Activated naive CD8-positive, alpha-beta T cell (primary cell): ENCODE results near the gene CHI3L1.

Source experiments
- H3K27ac Mint-ChIP-seq: one replicate; pipeline ENCODE4 v1.8.0; 2021; ENCODE audit warnings: mixed read lengths
- H3K27me3 Mint-ChIP-seq: one replicate; pipeline ENCODE4 v1.8.0; 2021; ENCODE audit warnings: mixed read lengths
- H3K36me3 Mint-ChIP-seq: one replicate; pipeline ENCODE4 v1.8.0; 2021; ENCODE audit warnings: mixed read lengths
- H3K4me1 Mint-ChIP-seq: one replicate; pipeline ENCODE4 v1.8.0; 2021; ENCODE audit warnings: low read depth, mixed read lengths
- H3K4me3 Mint-ChIP-seq: one replicate; pipeline ENCODE4 v1.8.0; 2021; ENCODE audit warnings: mild to moderate bottlenecking, mixed read lengths
- H3K9me3 Mint-ChIP-seq: one replicate; pipeline ENCODE4 v1.8.0; 2021; ENCODE audit warnings: low read depth, mixed read lengths

CHI3L1 gene

GRCh38 chr1:203146042-203146369 lies 40.5 kb downstream of the CHI3L1 start:
- Mint-ChIP-seq H3K9me3 (no peaks in the 10 kb centered on the region), H3K4me3 (no peak overlapping the region), H3K27ac (no peak overlapping the region), H3K4me1 (no peaks in the 10 kb centered on the region), H3K36me3 (peaks cover 2% of the 10 kb centered on the region), H3K27me3 (peaks cover 3% of the 10 kb centered on the region)

GRCh38 chr1:203145321-203146041 lies 41.0 kb downstream of the CHI3L1 start:
- Mint-ChIP-seq H3K4me1 (no peaks in the 10 kb centered on the region), H3K27ac (no peak overlapping the region), H3K4me3 (no peak overlapping the region), H3K36me3 (peaks cover 2% of the 10 kb centered on the region), H3K27me3 (peaks cover 3% of the 10 kb centered on the region), H3K9me3 (no peaks in the 10 kb centered on the region)

GRCh38 chr1:203144661-203145060 lies 41.8 kb downstream of the CHI3L1 start:
- H3K27ac Mint-ChIP-seq = no peak overlapping the region
- peaks cover 3% of the 10 kb centered on the region for H3K27me3 Mint-ChIP-seq
- peaks cover 2% of the 10 kb centered on the region for H3K36me3 Mint-ChIP-seq
- H3K4me3 Mint-ChIP-seq = no peak overlapping the region
- H3K9me3 Mint-ChIP-seq = no peaks in the 10 kb centered on the region
- no peaks in the 10 kb centered on the region for H3K4me1 Mint-ChIP-seq

- H3K4me3 Mint-ChIP-seq = no peak overlapping the region
- H3K9me3 Mint-ChIP-seq = no peaks in the 10 kb centered on the region
- peaks cover 2% of the 10 kb centered on the region for H3K36me3 Mint-ChIP-seq
These were observed 42.9 kb downstream of the CHI3L1 start for GRCh38 chr1:203143641-203144040.

GRCh38 chr1:203142684-203143408 lies 43.7 kb downstream of the CHI3L1 start:
- Mint-ChIP-seq H3K4me1 (no peaks in the 10 kb centered on the region), H3K36me3 (peaks cover 2% of the 10 kb centered on the region), H3K27me3 (peaks cover 3% of the 10 kb centered on the region), H3K9me3 (no peaks in the 10 kb centered on the region), H3K4me3 (no peak overlapping the region), H3K27ac (no peak overlapping the region)

More at GRCh38 chr1:203143641-203144040, 42.9 kb downstream of the CHI3L1 start:
- H3K27me3 Mint-ChIP-seq = peaks cover 3% of the 10 kb centered on the region
- no peak overlapping the region for H3K27ac Mint-ChIP-seq
- H3K4me1 Mint-ChIP-seq = no peaks in the 10 kb centered on the region

GRCh38 chr1:203142124-203142523 lies 44.4 kb downstream of the CHI3L1 start:
- H3K27ac Mint-ChIP-seq = no peak overlapping the region
- H3K27me3 Mint-ChIP-seq = peaks cover 3% of the 10 kb centered on the region

GRCh38 chr1:203140743-203141520 lies 45.6 kb downstream of the CHI3L1 start:
- no peak overlapping the region for H3K27ac Mint-ChIP-seq
- H3K27me3 Mint-ChIP-seq = peaks cover 3% of the 10 kb centered on the region
- no peaks in the 10 kb centered on the region for H3K9me3 Mint-ChIP-seq
- no peak overlapping the region for H3K4me3 Mint-ChIP-seq
- H3K36me3 Mint-ChIP-seq = peaks cover 2% of the 10 kb centered on the region
- no peaks in the 10 kb centered on the region for H3K4me1 Mint-ChIP-seq

More at GRCh38 chr1:203142124-203142523, 44.4 kb downstream of the CHI3L1 start:
- no peaks in the 10 kb centered on the region for H3K4me1 Mint-ChIP-seq
- H3K36me3 Mint-ChIP-seq = peaks cover 2% of the 10 kb centered on the region
- H3K4me3 Mint-ChIP-seq = no peak overlapping the region
- no peaks in the 10 kb centered on the region for H3K9me3 Mint-ChIP-seq

- peaks cover 3% of the 10 kb centered on the region for H3K27me3 Mint-ChIP-seq
- peaks cover 2% of the 10 kb centered on the region for H3K36me3 Mint-ChIP-seq
- H3K9me3 Mint-ChIP-seq = no peaks in the 10 kb centered on the region
- H3K27ac Mint-ChIP-seq = no peak overlapping the region
- no peaks in the 10 kb centered on the region for H3K4me1 Mint-ChIP-seq
- H3K4me3 Mint-ChIP-seq = no peak overlapping the region
These were observed 46.5 kb downstream of the CHI3L1 start for GRCh38 chr1:203139976-203140475.

GRCh38 chr1:203138066-203138465 lies 48.4 kb downstream of the CHI3L1 start:
- H3K27me3 Mint-ChIP-seq = peaks cover 3% of the 10 kb centered on the region
- no peaks in the 10 kb centered on the region for H3K9me3 Mint-ChIP-seq
- H3K27ac Mint-ChIP-seq = no peak overlapping the region
- no peaks in the 10 kb centered on the region for H3K36me3 Mint-ChIP-seq
- H3K4me1 Mint-ChIP-seq = no peaks in the 10 kb centered on the region
- H3K4me3 Mint-ChIP-seq = no peak overlapping the region

- Mint-ChIP-seq H3K27me3 (peaks cover 3% of the 10 kb centered on the region), H3K4me3 (no peak overlapping the region), H3K36me3 (no peaks in the 10 kb centered on the region), H3K9me3 (no peaks in the 10 kb centered on the region), H3K27ac (no peak overlapping the region), H3K4me1 (no peaks in the 10 kb centered on the region)
These were observed 49.2 kb downstream of the CHI3L1 start for GRCh38 chr1:203137324-203137723.

- no peak overlapping the region for H3K27ac Mint-ChIP-seq
- H3K4me1 Mint-ChIP-seq = no peaks in the 10 kb centered on the region
- no peaks in the 10 kb centered on the region for H3K27me3 Mint-ChIP-seq
- no peak overlapping the region for H3K4me3 Mint-ChIP-seq
- no peaks in the 10 kb centered on the region for H3K36me3 Mint-ChIP-seq
- no peaks in the 10 kb centered on the region for H3K9me3 Mint-ChIP-seq
These were observed 50.0 kb downstream of the CHI3L1 start for GRCh38 chr1:203136409-203137042.

- no peaks in the 10 kb centered on the region for H3K4me1 Mint-ChIP-seq
- H3K27ac Mint-ChIP-seq = no peak overlapping the region
- H3K27me3 Mint-ChIP-seq = no peaks in the 10 kb centered on the region
- H3K36me3 Mint-ChIP-seq = no peaks in the 10 kb centered on the region
- no peak overlapping the region for H3K4me3 Mint-ChIP-seq
- H3K9me3 Mint-ChIP-seq = no peaks in the 10 kb centered on the region
These were observed 50.7 kb downstream of the CHI3L1 start for GRCh38 chr1:203135636-203136305.

GRCh38 chr1:203133970-203134725 lies 52.4 kb downstream of the CHI3L1 start:
- no peak overlapping the region for H3K27ac Mint-ChIP-seq
- H3K9me3 Mint-ChIP-seq = no peaks in the 10 kb centered on the region
- no peak overlapping the region for H3K4me3 Mint-ChIP-seq
- no peaks in the 10 kb centered on the region for H3K4me1 Mint-ChIP-seq
- no peaks in the 10 kb centered on the region for H3K36me3 Mint-ChIP-seq
- H3K27me3 Mint-ChIP-seq = peaks cover 2% of the 10 kb centered on the region
